GM19328 (cell line): ENCODE data around the gene GTSE1.
"Not testable (repeated sequence)": the region's sequence is repeated elsewhere in the genome, so short reads cannot be mapped to it uniquely, and the experiment has no call there.

ENCODE experiments used
- ATAC-seq: cut with Tn5 transposase; IDR thresholded peaks from one replicate; pipeline ENCODE4 v1.9.1; 2021; ENCODE audit warnings: mild to moderate bottlenecking, moderate library complexity; ENCODE audit not compliant: unreplicated experiment

Gene GTSE1

GRCh38 chr22:46296257-46297150 is at the start of gene GTSE1:
Gene GTSE1, plus strand, starts transcription at chr22:46296870. Its CDS starts 531 bp downstream, at chr22:46297401.
- ATAC-seq: peak; percentile 90

- no peak for ATAC-seq
These were observed 49.2 kb upstream of the GTSE1 start for GRCh38 chr22:46247443-46247975.

- peak; percentile 79 for ATAC-seq
These were observed 46.5 kb upstream of the GTSE1 start, which contains the start of gene CDPF1 for GRCh38 chr22:46250035-46250782. Gene CDPF1, minus strand, starts transcription at chr22:46250293. Its CDS starts 2,009 bp downstream, at chr22:46248284.

GRCh38 chr22:46250783-46251125 is 45.9 kb upstream of the GTSE1 start:
- ATAC-seq: peak; percentile 4

GRCh38 chr22:46251266-46251665 is 45.4 kb upstream of the GTSE1 start:
- ATAC-seq: no peak

GRCh38 chr22:46251816-46252380 is 44.8 kb upstream of the GTSE1 start:
- ATAC-seq: no peak

- no peak for ATAC-seq
These were observed 40.2 kb upstream of the GTSE1 start for GRCh38 chr22:46256358-46256958.

GRCh38 chr22:46259374-46259773 is 37.3 kb upstream of the GTSE1 start:
- ATAC-seq: no peak

- ATAC-seq: no peak
These were observed 36.6 kb upstream of the GTSE1 start for GRCh38 chr22:46260038-46260437.

- no peak for ATAC-seq
These were observed 34.0 kb upstream of the GTSE1 start for GRCh38 chr22:46262449-46263215.

GRCh38 chr22:46263216-46263590 is 33.5 kb upstream of the GTSE1 start, which contains the start of gene PKDREJ:
Gene PKDREJ, minus strand, starts transcription at chr22:46263343. Its CDS starts 21 bp downstream, at chr22:46263322.
- no peak for ATAC-seq

GRCh38 chr22:46264520-46264919 is 32.1 kb upstream of the GTSE1 start:
- ATAC-seq: not testable (repeated sequence)

GRCh38 chr22:46265627-46266026 is 31.0 kb upstream of the GTSE1 start:
- ATAC-seq: not testable (repeated sequence)

GRCh38 chr22:46267431-46268279 is 29.0 kb upstream of the GTSE1 start, which contains the start of gene TTC38:
Gene TTC38, plus strand, starts transcription at chr22:46268008. Its CDS starts 32 bp downstream, at chr22:46268040.
- ATAC-seq: no peak

GRCh38 chr22:46269564-46269963 is 27.1 kb upstream of the GTSE1 start:
- ATAC-seq: no peak

- no peak for ATAC-seq
These were observed 24.5 kb upstream of the GTSE1 start for GRCh38 chr22:46272196-46272595.

- no peak for ATAC-seq
These were observed 23.8 kb upstream of the GTSE1 start for GRCh38 chr22:46272762-46273431.

GRCh38 chr22:46273432-46274148 is 23.1 kb upstream of the GTSE1 start:
- no peak for ATAC-seq
